Lower leg skin (tissue), 3 donors: ENCODE results near the gene GGT6.

ENCODE experiments used
- CTCF ChIP-seq, 3 donors: fragments of 450-650 bp; IDR thresholded peaks; one replicate each; pipeline ENCODE4 v1.5.1; 2016; ENCODE audit warnings: antibody characterized with exemption in 3 of 3, mild to moderate bottlenecking in 3 of 3, moderate library complexity in 2 of 3
- POLR2A ChIP-seq, 2 donors: fragments of 450-650 bp; IDR thresholded peaks; one replicate each; pipeline ENCODE4 v1.6.1; 2016 to 2017; ENCODE audit warnings: antibody characterized with exemption in 2 of 2, mild to moderate bottlenecking in 1 of 2, moderate library complexity in 1 of 2

- TF ChIP-seq CTCF (IDR thresholded peaks at IDR 0.05), result no peak
- TF ChIP-seq POLR2A (IDR thresholded peaks at IDR 0.05), result no peak
Observed at GRCh38 chr17:4523946-4524345, 36.4 kb downstream of the GGT6 start.
